GM10248 (cell line): Measurements from ENCODE around the gene CNTLN.

ENCODE experiments used
- CTCF ChIA-PET: fragments of 300-600 bp; sonication (Branson Sonifier 250); formaldehyde crosslinking; extraction: SDS; loops from one replicate; lab custom pipeline; 2021; ENCODE audit warnings: antibody characterized with exemption; lab: Yijun Ruan, JAX
- POLR2A ChIA-PET: fragments of 350-650 bp; sonication (Branson Sonifier 250); formaldehyde crosslinking; extraction: SDS; loops from one replicate; lab custom pipeline; 2020; ENCODE audit warnings: antibody characterized with exemption; lab: Yijun Ruan, JAX
- DNase-seq: peaks from one replicate; pipeline ENCODE4 v3.0.0; 2012; ENCODE audit errors: extremely low spot score
- TF ChIP-seq, protein P1 (sequence below): IDR thresholded peaks from 2 replicates; pipeline ENCODE4 v1.5.1; 2012; ENCODE audit warnings: mild to moderate bottlenecking, low read depth; ENCODE audit errors: extremely low read depth, missing control alignments, control extremely low read depth

The CNTLN gene

DNA sequence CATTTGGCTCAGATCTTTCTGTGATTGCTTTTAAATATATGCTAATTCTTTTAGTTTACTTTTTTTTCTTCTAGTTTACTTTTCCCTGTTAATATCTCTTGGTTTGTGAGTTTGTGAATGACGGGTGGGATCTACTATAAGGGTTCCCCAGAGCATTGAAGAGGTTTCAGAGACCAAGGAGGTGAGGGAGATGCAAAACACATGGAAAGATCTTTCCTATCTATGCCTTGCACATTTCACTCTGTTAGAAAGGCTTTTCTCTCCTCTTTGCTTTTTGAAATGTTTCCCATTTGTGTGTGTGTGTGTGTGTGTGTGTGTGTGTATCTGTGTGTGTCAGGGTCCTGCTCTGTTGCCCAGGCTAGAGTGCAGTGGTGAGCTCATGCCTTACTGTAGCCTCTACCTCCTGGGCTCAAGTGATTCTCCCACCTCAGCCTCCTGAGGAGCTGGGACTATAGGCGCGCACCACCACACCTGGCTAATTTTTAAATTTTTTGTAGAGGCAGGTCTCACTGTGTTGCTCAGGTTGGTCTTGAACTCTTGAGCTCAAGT lies 50.7 kb downstream of the CNTLN start:
- CTCF ChIA-PET, result no interaction called here

DNA sequence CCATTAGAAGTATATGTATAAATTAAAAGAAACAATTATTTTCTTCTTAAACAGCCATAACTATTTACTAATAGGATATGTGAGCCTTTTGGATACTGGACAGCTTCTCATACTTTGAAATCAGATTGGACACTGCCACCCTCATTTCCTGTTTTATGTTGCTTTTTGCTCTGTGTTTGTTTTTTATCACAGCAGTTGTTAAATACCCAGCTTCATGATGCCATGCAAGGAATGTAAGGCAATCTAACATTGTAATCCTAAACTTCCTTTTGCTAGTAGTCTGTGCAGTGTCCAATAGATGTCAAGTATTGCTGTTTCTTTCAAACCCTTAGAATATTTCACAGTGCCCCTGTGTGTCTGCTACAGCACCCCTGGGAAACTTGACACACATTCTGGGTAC lies 56.2 kb downstream of the CNTLN start:
- POLR2A ChIA-PET, result no interaction called here
- CTCF ChIA-PET, result no interaction called here
- DNase-seq, result no peak
- TF ChIP-seq, protein P1, sequence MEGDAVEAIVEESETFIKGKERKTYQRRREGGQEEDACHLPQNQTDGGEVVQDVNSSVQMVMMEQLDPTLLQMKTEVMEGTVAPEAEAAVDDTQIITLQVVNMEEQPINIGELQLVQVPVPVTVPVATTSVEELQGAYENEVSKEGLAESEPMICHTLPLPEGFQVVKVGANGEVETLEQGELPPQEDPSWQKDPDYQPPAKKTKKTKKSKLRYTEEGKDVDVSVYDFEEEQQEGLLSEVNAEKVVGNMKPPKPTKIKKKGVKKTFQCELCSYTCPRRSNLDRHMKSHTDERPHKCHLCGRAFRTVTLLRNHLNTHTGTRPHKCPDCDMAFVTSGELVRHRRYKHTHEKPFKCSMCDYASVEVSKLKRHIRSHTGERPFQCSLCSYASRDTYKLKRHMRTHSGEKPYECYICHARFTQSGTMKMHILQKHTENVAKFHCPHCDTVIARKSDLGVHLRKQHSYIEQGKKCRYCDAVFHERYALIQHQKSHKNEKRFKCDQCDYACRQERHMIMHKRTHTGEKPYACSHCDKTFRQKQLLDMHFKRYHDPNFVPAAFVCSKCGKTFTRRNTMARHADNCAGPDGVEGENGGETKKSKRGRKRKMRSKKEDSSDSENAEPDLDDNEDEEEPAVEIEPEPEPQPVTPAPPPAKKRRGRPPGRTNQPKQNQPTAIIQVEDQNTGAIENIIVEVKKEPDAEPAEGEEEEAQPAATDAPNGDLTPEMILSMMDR, result no peak

More for the DNA sequence above, 50.7 kb downstream of the CNTLN start:
- no peak for DNase-seq
- POLR2A ChIA-PET, result no interaction called here
- TF ChIP-seq, protein P1, result no peak

DNA sequence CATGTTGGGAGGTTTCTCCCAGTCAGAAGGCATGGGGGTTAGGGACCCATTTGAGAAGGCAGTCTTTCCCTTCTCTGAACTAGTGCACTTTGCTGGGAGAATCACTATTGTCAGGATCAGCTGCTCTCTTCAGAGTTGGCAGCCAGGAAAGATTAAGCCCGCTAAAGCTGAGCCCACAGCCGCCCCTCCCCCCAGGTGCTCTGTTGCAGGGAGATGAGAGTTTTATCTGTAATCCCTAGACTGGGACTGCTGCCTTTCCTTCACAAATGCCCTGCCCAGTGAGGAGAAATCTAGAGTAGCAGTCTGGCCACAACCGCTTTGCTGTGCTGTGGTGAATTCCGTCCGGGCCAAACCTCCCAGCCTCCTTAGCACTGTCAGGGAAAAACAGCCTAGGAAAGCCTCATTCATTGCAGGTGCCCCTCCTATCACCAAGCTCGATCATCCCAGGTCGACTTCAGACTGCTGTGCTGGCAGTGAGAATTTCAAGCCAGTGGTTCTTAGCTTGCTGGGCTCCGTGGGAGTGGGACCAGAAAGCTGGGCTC lies 69.8 kb downstream of the CNTLN start:
- no peak for DNase-seq
- ChIA-PET POLR2A (no interaction called here), CTCF (no interaction called here)
- TF ChIP-seq, protein P1, result no peak

DNA sequence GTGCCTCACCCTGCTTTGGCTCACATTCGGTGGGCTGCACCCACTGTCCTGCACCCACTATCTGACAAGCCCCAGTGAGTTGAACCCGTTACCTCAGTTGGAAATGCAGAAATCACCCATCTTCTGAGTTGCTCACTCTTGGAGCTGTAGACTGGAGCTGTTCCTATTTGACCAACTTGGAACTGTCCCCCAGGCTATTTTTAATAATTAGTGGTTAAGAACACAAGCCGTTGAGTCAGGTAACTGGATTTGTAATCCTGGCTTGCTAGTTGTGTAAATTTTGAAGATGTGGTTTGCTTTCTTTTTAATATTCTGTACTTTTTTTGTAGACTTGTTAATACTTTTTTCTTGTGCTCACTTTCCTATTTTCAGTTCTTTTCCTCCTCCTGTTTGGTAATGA lies 81.2 kb downstream of the CNTLN start:
- ChIA-PET POLR2A (no interaction called here), CTCF (interaction anchor here (1.5 to 3.0 kb wide), 2 partner anchors 9 kb away, joined by 3 to 10 read pairs; no protein-coding TSS in a partner anchor)
- TF ChIP-seq, protein P1, result no peak
- DNase-seq, result no peak

DNA sequence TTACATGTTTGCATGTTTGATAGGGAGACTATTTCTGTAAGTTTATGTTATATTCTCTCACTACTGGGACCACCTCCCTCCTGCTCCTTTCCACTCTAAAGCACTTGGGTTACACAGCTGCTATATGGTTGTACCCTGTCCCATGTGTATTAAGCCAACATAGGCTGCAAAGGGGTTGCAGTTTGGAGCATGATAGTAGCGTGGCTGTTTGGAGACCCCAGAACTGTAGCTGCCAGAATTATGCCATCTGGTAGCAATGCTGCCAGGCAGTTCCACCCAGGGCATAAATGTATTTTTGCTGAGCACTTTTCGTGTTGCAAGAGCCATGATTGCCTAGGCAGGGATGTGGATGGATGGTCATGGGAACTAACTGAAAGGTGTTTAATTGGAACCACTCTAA lies 81.8 kb downstream of the CNTLN start:
- DNase-seq, result no peak
- TF ChIP-seq, protein P1, result no peak
- POLR2A ChIA-PET, result no interaction called here
- CTCF ChIA-PET, result interaction anchor here (1.2 to 3.0 kb wide), 3 partner anchors 9 to 14 kb away, joined by 3 to 10 read pairs (median 3); no protein-coding TSS in a partner anchor

DNA sequence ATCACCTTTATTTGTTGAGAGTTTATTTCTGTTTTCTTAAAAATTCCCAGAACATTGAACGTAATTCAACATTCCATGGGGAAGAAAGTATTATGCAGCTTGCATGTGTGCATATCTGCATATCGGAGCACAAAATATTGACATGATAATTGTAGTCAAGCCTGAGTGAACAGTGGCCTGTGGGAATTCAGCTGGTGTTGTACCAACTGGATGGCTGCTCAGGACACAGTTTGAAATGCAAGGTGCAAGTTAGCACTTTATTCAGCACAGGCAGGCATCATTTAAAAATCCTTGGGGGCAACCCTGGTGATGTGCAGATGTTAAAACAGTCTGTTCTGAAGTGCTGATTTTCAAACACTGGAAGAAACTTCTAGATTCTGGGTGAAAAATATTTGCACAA lies 82.4 kb downstream of the CNTLN start:
- CTCF ChIA-PET, result interaction anchor here (1.2 to 3.0 kb wide), 3 partner anchors 8 to 15 kb away, joined by 3 to 10 read pairs (median 3); no protein-coding TSS in a partner anchor
- POLR2A ChIA-PET, result no interaction called here
- TF ChIP-seq, protein P1, result no peak
- DNase-seq, result no peak

DNA sequence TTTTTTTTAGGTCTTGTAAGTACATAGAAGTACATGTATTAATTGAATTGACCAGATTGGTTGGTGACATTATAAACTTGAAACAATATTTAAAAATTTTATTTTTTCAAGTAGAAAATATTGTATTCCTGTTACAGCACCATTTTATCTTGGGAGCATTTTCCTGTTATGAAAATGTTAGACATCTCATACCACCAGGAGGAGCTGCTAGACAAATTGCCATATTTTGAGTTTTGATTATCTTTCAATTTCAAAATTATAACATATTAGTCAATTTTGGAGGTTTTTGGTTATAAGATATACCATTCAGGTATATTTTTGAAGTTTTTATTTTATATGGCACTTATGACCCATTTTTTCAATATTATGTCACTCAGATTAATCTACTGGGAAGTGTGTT lies 84.4 kb downstream of the CNTLN start:
- TF ChIP-seq, protein P1, result no peak
- CTCF ChIA-PET, result interaction anchor here (0.7 kb wide), 1 partner anchor 28 kb away, joined by 3 read pairs; no protein-coding TSS in a partner anchor
- no peak for DNase-seq
- POLR2A ChIA-PET, result no interaction called here
